SK-N-SH treated with all-trans-retinoic acid at 6 μM for 48 hours (cell line): Measurements from ENCODE around the gene R3HDM4.

Experiments used
- ARNTL ChIP-seq: fragments of 450-650 bp; formaldehyde crosslinking; IDR thresholded peaks from 2 replicates; pipeline ENCODE4 v1.5.0; 2020; ENCODE audit warnings: low read depth, mild to moderate bottlenecking, moderate library complexity, borderline replicate concordance
- BACH2 ChIP-seq: fragments of 250-450 bp; sonication (Bioruptor Pico); IDR thresholded peaks from 2 replicates; pipeline ENCODE4 v1.9.0; 2021; ENCODE audit warnings: mild to moderate bottlenecking, borderline replicate concordance
- CSDC2 ChIP-seq: fragments of 250-450 bp; sonication (Bioruptor Pico); IDR thresholded peaks from 2 replicates; pipeline ENCODE4 v1.5.0; 2020; ENCODE audit warnings: mild to moderate bottlenecking, moderate library complexity
- GLIS3 ChIP-seq: fragments of 250-450 bp; sonication (Bioruptor Pico); IDR thresholded peaks from 2 replicates; pipeline ENCODE4 v1.5.0; 2020; ENCODE audit warnings: mild to moderate bottlenecking, moderate library complexity
- ISL1 ChIP-seq: fragments of 250-450 bp; sonication (Bioruptor Pico); IDR thresholded peaks from 2 replicates; pipeline ENCODE4 v2.1.2; 2022; ENCODE audit warnings: mild to moderate bottlenecking, moderate library complexity
- OSR1 ChIP-seq: fragments of 250-450 bp; sonication (Bioruptor Pico); IDR thresholded peaks from 2 replicates; pipeline ENCODE4 v1.8.0; 2022; ENCODE audit warnings: moderate library complexity, mild to moderate bottlenecking, inconsistent platforms
- SNAI2 ChIP-seq: fragments of 250-450 bp; sonication (Bioruptor Pico); IDR thresholded peaks from 2 replicates; pipeline ENCODE4 v1.5.0; 2020; ENCODE audit warnings: mild to moderate bottlenecking, moderate library complexity
- TCF4 ChIP-seq: fragments of 250-450 bp; sonication (Bioruptor Pico); IDR thresholded peaks from 2 replicates; pipeline ENCODE4 v1.8.0; 2021; ENCODE audit warnings: mild to moderate bottlenecking, moderate library complexity, borderline replicate concordance
- ZC3H10 ChIP-seq: fragments of 250-450 bp; sonication (Bioruptor Pico); IDR thresholded peaks from 2 replicates; pipeline ENCODE4 v1.5.1; 2021; ENCODE audit warnings: mild to moderate bottlenecking, moderate library complexity
- ZFP3 ChIP-seq: fragments of 250-450 bp; sonication (Bioruptor Pico); IDR thresholded peaks from 2 replicates; pipeline ENCODE4 v1.5.0; 2020; ENCODE audit warnings: mild to moderate bottlenecking, moderate library complexity
- ZFP30 ChIP-seq: fragments of 450-650 bp; formaldehyde crosslinking; IDR thresholded peaks from 2 replicates; pipeline ENCODE4 v1.5.0; 2022; ENCODE audit warnings: mild to moderate bottlenecking, moderate library complexity
- ZNF565 ChIP-seq: fragments of 450-650 bp; formaldehyde crosslinking; conservative IDR thresholded peaks from 2 replicates; pipeline ENCODE4 v1.5.0; 2020; ENCODE audit warnings: low read depth, mild to moderate bottlenecking, moderate library complexity
- ZNF70 ChIP-seq: fragments of 450-650 bp; formaldehyde crosslinking; IDR thresholded peaks from 2 replicates; pipeline ENCODE4 v1.5.0; 2020; ENCODE audit warnings: mild to moderate bottlenecking, moderate library complexity
- ZNF8 ChIP-seq: fragments of 450-650 bp; formaldehyde crosslinking; IDR thresholded peaks from 2 replicates; pipeline ENCODE4 v1.5.0; 2020; ENCODE audit warnings: mild to moderate bottlenecking, moderate library complexity

GRCh38 chr19:936175-936546 is 23.1 kb upstream of the R3HDM4 start:
- TF ChIP-seq ZFP3 (CRISPR knock-in tag), result no peak
- TF ChIP-seq ZNF565 (CRISPR knock-in tag), result no peak
- TF ChIP-seq GLIS3 (CRISPR knock-in tag), result no peak
- no peak for TF ChIP-seq ZNF70 (CRISPR knock-in tag)
- no peak for TF ChIP-seq OSR1
- TF ChIP-seq ZFP30 (CRISPR knock-in tag), result no peak
- no peak for TF ChIP-seq TCF4 (CRISPR knock-in tag)
- no peak for TF ChIP-seq ARNTL (CRISPR knock-in tag)
- TF ChIP-seq ZC3H10 (CRISPR knock-in tag), result no peak
- no peak for TF ChIP-seq CSDC2 (CRISPR knock-in tag)
- TF ChIP-seq BACH2 (CRISPR knock-in tag), result no peak
- TF ChIP-seq ZNF8 (CRISPR knock-in tag), result no peak
- TF ChIP-seq ISL1 (CRISPR knock-in tag), result no peak
- TF ChIP-seq SNAI2, result no peak
